Measurements from ENCODE around the gene GUCY1A2. TPM values are rescaled to one million over a fixed set of nuclear protein-coding genes. Genes with fewer than 3 reads are reported as not detected.

Gene GUCY1A2
- total RNA-seq, 2 donors from 2014 or later = 3.7 to 5.3 TPM

DNA sequence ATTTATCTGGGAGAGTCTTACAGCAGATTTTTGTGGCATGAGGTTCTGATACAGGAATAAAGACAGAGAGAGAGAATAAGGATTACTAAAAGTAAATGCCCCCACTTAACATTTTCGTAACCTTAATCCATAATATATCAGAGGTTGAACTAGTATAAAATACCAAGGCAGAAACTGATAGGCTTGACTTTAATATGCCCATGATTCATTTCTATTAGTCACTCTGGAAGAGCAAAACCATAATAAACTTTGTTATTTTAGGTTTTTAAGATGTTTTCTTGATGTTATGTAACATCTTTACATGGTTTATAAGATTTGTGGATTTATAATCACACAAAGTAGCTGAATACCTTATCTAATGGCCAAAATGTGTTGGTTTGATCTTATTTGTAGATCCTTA, 19.1 kb downstream of the GUCY1A2 start:
- no peaks in the 10 kb centered on the region for H3K4me1 Mint-ChIP-seq
- Histone ChIP-seq H3K9ac (ENCODE audit: extremely low read depth, low read length, poor library complexity, severe bottlenecking) (no peak overlapping the region), H3K27me3 (ENCODE audit: control insufficient read depth, insufficient read depth, low read length, poor library complexity, severe bottlenecking) (no peaks in the 10 kb centered on the region), H3K9me3 (ENCODE audit: control insufficient read depth, low read length) (no peaks in the 10 kb centered on the region), H3K4me3 (ENCODE audit: low read length) (no peak overlapping the region), H3K4me1 (ENCODE audit: control insufficient read depth, insufficient read depth, low read length) (no peaks in the 10 kb centered on the region), H3K36me3 (ENCODE audit: control insufficient read depth, insufficient read depth, low read length) (no peaks in the 10 kb centered on the region), H3K27ac (ENCODE audit: low read depth, low read length) (no peak overlapping the region)
- H3K4me3 Mint-ChIP-seq = no peak overlapping the region
- no peaks in the 10 kb centered on the region for H3K36me3 Mint-ChIP-seq (ENCODE audit: low read depth)
- no CpG with 5 or more reads among the region's 1 CpG for WGBS, 2 experiments (ENCODE audit: insufficient coverage in 1 of 2, insufficient read length in 1 of 2)
- no peak overlapping the region for H3K27ac Mint-ChIP-seq
- H3K9me3 Mint-ChIP-seq = no peaks in the 10 kb centered on the region
- TF ChIP-seq, protein P1, sequence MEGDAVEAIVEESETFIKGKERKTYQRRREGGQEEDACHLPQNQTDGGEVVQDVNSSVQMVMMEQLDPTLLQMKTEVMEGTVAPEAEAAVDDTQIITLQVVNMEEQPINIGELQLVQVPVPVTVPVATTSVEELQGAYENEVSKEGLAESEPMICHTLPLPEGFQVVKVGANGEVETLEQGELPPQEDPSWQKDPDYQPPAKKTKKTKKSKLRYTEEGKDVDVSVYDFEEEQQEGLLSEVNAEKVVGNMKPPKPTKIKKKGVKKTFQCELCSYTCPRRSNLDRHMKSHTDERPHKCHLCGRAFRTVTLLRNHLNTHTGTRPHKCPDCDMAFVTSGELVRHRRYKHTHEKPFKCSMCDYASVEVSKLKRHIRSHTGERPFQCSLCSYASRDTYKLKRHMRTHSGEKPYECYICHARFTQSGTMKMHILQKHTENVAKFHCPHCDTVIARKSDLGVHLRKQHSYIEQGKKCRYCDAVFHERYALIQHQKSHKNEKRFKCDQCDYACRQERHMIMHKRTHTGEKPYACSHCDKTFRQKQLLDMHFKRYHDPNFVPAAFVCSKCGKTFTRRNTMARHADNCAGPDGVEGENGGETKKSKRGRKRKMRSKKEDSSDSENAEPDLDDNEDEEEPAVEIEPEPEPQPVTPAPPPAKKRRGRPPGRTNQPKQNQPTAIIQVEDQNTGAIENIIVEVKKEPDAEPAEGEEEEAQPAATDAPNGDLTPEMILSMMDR (conservative IDR thresholded peaks at IDR 0.05) = no peak
- no peak for DNase-seq
- H3K27me3 Mint-ChIP-seq (ENCODE audit: insufficient read depth) = no peaks in the 10 kb centered on the region

DNA sequence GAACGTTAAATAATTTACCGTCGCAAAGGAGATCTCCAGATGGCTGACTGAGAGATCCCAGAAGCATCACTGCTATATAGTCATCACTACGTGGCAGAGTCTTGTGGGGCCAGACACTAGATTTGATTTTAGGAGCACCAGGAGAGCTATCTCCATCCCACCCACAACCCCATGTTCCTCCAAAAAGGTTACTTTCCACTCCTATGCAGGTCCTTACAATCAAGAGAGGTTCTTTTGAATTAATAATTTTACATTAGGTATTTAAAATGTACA, 19.4 kb downstream of the GUCY1A2 start:
- no peak overlapping the region for H3K9ac ChIP-seq (ENCODE audit: extremely low read depth, low read length, poor library complexity, severe bottlenecking)
- H3K36me3 Mint-ChIP-seq (ENCODE audit: low read depth) = no peaks in the 10 kb centered on the region
- no peak overlapping the region for H3K27ac ChIP-seq (ENCODE audit: low read depth, low read length)
- no peak overlapping the region for H3K4me3 ChIP-seq (ENCODE audit: low read length)
- no peaks in the 10 kb centered on the region for H3K27me3 ChIP-seq (ENCODE audit: control insufficient read depth, insufficient read depth, low read length, poor library complexity, severe bottlenecking)
- H3K36me3 ChIP-seq (ENCODE audit: control insufficient read depth, insufficient read depth, low read length) = no peaks in the 10 kb centered on the region
- H3K4me1 ChIP-seq (ENCODE audit: control insufficient read depth, insufficient read depth, low read length) = no peaks in the 10 kb centered on the region
- no peak overlapping the region for H3K27ac Mint-ChIP-seq
- H3K4me1 Mint-ChIP-seq = no peaks in the 10 kb centered on the region
- no peak for DNase-seq
- H3K9me3 ChIP-seq (ENCODE audit: control insufficient read depth, low read length) = no peaks in the 10 kb centered on the region
- no peak overlapping the region for H3K4me3 Mint-ChIP-seq
- H3K27me3 Mint-ChIP-seq (ENCODE audit: insufficient read depth) = no peaks in the 10 kb centered on the region
- TF ChIP-seq, protein P1 (conservative IDR thresholded peaks at IDR 0.05) = no peak
- 74% methylated on average over 4 of the region's 4 CpGs; no CpG with 5 or more reads in 1 of the 2 experiments for WGBS, 2 experiments (ENCODE audit: insufficient coverage in 1 of 2, insufficient read length in 1 of 2)
- no peaks in the 10 kb centered on the region for H3K9me3 Mint-ChIP-seq

DNA sequence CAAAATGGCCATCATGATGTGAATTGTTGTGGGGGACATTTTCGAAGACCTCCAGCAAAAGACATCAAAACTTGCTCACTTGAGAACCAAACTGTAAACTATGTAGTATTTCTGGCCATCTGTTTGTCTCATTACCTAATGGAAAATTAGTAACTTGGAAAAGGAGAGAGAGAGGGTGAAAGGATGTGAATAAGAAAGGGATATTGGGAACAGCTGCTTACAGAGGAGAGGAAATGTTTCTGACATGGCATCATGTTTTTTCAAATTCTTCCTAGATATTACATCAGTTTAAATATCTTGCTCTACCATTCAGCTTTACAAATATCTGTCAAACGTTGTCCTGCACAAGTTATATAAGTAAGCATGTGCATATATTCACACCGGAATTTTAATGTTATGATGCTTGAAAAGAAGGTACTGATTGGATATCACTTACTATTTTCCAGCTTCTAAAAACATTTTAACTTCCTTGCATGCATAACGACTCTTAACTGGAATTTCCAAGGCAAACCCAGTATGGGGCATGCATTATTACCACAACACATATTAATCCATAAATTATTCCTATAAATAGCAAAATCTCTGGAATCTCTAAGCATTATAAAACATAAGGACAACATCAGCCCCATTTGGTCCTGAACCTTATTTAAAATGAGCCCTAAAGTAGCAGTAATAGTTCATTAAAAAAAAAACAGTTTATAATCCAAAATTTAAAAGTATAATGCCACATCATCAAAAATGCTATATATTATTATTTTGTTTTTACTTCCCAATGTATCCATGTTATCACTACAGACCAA, 20.0 kb downstream of the GUCY1A2 start:
- H3K27me3 ChIP-seq (ENCODE audit: control insufficient read depth, insufficient read depth, low read length, poor library complexity, severe bottlenecking) = no peaks in the 10 kb centered on the region
- H3K36me3 ChIP-seq (ENCODE audit: control insufficient read depth, insufficient read depth, low read length) = no peaks in the 10 kb centered on the region
- H3K4me1 ChIP-seq (ENCODE audit: control insufficient read depth, insufficient read depth, low read length) = no peaks in the 10 kb centered on the region
- no peak for DNase-seq
- no peaks in the 10 kb centered on the region for H3K4me1 Mint-ChIP-seq
- H3K27me3 Mint-ChIP-seq (ENCODE audit: insufficient read depth) = no peaks in the 10 kb centered on the region
- no peak overlapping the region for H3K4me3 Mint-ChIP-seq
- TF ChIP-seq, protein P1 (conservative IDR thresholded peaks at IDR 0.05) = no peak
- no peaks in the 10 kb centered on the region for H3K9me3 Mint-ChIP-seq
- no peaks in the 10 kb centered on the region for H3K36me3 Mint-ChIP-seq (ENCODE audit: low read depth)
- no peaks in the 10 kb centered on the region for H3K9me3 ChIP-seq (ENCODE audit: control insufficient read depth, low read length)
- H3K27ac Mint-ChIP-seq = no peak overlapping the region
- no peak overlapping the region for H3K4me3 ChIP-seq (ENCODE audit: low read length)
- WGBS, 2 experiments (ENCODE audit: insufficient coverage in 1 of 2, insufficient read length in 1 of 2) = 82 to 92% methylated on average over 1 to 4 of the region's 4 CpGs
- H3K9ac ChIP-seq (ENCODE audit: extremely low read depth, low read length, poor library complexity, severe bottlenecking) = no peak overlapping the region
- H3K27ac ChIP-seq (ENCODE audit: low read depth, low read length) = no peak overlapping the region

Measured in endodermal cell (in vitro differentiated cells).